OCI-M1 (cell line): ENCODE measurements around the gene NPNT.
"Not testable (repeated sequence)": the region's sequence is repeated elsewhere in the genome, so short reads cannot be mapped to it uniquely, and the experiment has no call there.

Experiments used
- DNase-seq: peaks from one replicate; lab custom pipeline; 2025; lab: John Stamatoyannopoulos, UW

Gene NPNT, protein sequence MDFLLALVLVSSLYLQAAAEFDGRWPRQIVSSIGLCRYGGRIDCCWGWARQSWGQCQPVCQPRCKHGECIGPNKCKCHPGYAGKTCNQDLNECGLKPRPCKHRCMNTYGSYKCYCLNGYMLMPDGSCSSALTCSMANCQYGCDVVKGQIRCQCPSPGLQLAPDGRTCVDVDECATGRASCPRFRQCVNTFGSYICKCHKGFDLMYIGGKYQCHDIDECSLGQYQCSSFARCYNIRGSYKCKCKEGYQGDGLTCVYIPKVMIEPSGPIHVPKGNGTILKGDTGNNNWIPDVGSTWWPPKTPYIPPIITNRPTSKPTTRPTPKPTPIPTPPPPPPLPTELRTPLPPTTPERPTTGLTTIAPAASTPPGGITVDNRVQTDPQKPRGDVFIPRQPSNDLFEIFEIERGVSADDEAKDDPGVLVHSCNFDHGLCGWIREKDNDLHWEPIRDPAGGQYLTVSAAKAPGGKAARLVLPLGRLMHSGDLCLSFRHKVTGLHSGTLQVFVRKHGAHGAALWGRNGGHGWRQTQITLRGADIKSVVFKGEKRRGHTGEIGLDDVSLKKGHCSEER

DNA sequence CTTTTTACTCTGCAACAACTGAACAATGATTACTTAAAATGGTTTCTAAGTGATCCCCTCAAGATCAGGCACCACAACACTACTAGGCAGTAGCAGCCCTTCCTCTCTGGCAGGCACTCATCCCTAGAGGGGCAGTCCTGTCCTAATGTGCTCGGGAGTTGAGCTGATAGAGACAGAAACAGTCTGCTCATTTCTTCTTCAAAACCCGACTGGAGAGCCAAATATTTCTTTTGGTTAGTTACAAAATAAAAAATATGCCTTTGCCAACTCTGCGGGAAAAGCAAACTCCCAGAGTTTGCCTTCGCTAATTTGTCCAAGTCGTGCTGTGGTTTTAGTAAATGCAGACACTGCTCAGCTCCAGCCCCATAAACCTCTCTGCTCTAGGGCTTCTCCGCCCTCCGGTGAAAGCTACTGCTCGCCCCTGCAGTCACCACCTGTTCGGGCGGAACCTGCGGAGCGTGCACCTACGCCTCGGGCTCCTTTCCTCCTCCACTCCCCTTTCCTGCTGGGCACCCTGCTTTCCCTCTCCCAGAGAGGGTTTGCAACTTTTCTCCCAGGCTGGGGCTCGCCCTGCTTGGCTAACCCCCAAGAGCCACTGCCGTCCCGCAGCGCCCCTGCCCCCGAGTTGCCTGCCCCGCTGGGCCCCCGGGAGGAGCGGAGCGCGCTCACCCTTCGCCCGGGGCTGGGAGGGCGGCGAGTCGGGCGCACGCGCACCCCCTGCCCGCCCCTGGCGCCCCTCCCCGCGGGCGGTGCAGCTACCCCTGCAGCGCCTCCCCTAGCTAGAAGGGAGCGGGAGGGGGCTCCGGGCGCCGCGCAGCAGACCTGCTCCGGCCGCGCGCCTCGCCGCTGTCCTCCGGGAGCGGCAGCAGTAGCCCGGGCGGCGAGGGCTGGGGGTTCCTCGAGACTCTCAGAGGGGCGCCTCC, at the start of gene NPNT:
NPNT (plus strand) TSS at position 812 of the 923 bp plus-strand sequence. CDS start 182 bp downstream, outside the sequence.
- DNase-seq: no peak

DNA sequence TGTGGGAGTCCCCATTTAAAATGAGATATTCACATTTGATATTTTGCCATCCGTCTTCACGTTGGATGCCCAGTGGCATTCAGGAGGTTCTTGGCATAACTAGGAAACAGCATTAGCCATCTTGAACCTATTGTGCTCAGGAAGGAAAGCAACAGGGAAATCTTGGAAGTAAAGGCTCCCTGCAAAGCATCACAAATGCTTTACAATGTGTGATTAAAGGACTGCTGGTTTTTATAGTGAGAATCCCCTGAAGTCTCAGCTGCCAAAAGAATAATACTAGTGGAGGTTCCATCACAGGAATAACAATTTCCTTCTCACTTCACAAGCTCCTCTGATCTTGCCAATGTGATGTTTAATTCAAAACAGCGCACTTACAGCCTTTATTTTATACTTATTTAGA, 49.7 kb upstream of the NPNT start:
- no peak for DNase-seq

DNA sequence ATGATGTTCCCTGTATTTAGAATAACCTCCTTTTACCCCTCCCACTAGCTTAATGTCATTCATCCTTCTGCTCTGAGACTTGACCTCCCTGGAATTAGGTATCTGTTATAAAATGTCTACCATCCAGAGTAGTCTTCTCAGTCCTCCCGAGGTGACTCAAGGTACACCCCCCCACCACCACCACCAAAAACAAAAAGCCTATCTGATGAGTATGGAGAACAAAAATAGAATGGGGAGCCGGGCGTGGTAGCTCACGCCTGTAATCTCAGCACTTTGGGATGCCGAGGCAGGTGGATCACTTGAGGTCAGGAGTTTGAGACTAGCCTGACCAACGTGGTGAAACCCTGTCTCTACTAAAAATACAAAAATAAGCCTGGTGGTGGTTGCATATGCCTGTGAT, 46.9 kb upstream of the NPNT start:
- not testable (repeated sequence) for DNase-seq

DNA sequence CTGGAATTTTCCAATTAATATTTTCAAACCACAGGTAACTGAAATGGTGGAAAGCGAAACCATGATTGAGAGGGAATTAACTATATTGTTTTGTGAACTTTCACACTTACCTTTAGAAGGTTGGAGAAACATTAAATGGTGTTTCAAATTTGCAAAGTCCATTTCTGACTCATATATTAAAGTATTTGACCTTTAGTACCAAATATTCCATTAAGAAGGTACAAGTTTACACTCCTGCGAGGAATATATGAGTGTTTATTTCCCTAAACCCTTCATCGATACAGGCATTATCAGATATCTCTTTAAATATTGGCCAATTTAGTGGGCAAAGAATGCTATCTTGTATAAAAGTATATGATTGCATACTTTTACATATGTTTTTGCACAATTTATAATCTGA, 44.1 kb upstream of the NPNT start:
- DNase-seq: no peak

DNA sequence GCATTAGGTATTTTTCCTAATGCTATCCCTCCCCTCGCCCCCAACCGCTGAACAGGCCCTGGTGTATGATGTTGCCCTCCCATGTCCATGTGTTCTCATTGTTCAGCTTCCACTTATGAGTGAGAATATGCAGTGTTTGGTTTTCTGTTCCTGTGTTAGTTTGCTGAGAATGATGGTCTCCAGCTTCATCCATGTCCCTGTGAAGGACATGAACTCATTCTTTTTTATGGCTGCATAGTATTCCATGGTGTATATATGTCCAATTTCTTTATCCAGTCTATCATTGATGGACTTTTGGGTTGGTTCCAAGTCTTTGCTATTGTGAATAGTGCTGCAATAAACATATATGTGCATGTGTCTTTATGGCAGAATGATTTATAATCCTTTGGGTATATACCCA, 43.0 kb upstream of the NPNT start:
- not testable (repeated sequence) for DNase-seq

DNA sequence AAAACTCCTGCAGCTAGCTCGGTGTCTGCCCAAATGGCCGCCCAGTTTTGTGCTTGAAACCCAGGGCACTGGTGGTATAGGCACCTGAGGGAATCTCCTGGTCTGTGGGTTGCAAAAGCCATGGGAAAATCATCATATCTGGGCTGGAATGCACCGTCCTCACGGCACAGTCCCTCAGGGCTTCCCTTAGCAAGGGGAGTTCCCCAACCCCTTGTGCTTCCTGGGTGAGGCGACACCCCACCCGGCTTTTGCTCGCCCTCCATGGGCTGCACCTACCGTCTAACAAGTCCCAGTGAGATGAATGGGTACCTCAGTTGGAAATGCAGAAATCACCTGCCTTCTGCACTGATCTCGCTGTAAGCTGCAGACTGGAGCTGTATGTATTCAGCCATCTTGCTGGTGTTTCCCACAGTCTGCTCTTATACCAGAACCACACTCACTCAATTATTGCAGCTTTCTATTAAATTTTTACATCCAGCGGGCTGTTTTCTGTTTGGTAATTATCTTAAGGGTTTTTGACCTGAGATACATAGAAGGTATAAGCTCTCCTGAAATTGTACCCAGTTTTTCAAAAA, 36.7 kb upstream of the NPNT start:
- no peak for DNase-seq

DNA sequence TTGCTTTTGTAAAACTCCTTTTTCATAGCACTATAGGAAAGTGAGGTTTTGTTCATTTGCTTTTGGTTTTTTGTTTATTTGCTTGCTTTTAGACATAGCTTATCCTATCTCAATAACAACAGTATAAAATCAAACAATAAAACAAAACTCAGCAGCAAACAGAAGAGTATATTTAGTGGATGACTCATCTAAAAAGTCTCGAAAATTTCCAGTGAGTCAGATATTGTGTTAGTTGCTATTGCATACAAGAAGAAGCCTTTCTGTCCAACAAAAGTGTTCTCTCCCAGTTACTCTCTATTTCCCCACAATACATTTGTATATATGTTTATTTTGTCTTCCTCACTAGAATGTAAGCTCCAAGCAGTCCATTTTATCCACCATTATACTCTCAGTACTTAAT, 36.0 kb upstream of the NPNT start:
- DNase-seq: peak; percentile 9

DNA sequence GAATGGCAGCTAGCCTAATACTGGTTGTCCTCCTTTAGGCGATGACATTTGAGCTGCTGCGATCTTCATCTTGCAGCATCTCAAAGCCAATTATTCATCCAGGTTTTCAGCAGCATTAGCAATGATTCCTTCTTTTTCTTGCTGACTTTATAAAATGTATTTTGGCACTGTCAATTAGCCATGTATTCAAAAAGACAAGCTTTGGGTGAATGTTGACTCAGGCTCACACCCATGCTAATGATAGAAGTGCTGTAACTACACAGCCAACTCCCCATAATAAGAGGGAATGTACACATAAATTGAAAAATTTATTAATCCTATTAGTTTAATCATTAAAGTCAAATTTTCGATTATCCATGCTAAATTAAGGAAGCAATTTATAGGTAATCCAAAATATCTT, 24.3 kb upstream of the NPNT start:
- DNase-seq: no peak

DNA sequence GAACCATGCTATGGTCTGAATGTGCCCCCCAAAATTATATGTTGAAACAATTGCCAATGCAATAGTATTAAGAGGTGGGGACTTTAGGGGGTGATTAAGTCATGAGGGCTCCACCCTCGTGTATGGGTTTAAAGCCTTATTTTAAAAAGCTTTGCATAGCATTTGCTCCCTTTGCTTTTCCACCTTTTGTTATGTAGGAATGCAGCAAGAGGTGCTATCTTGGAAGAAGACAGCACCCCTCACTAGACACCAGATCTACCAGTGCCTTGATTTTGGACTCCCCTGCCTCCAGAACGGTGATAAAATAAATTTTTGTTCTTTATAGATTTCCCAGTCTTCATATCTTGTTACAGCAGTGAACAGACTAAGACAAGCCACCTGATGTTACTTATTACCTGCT, 23.3 kb upstream of the NPNT start:
- DNase-seq: no peak

DNA sequence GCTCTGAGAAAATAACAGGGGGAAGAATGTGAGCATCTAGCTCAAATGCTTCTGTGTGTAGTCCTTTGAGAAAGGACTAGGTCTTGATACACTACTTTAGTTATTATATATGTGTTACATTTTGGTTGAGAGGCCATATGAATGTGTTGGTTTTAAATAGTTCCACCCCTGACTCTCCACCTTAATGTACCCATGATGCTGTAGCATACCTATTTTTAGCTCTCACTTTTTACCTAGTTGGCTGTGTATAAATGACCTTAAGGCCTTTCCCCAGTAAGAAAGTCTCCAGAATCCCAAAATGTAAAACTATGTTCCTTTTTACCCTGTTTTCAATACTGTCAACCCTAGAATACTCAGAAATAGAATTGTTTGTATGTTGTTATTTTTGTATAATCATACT, 20.0 kb upstream of the NPNT start:
- no peak for DNase-seq

DNA sequence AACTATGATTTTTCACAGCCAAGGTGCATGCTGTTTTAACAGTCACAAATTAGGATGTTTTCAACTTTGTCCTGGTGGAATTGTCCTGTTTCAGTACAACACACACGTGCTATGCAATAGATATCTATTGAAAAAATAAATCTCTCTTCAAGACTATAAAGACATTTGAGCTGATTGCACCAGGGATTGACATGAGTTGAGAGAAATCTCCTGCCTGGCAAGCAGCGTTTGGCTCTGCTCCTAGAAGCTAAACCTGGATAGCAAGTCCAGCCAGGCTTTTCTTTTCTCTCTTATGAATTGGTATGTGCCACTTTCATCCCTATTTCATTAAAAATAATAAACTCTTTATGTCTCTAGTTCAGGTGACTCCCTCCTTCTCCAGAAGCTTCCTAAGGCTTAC, 16.6 kb upstream of the NPNT start:
- no peak for DNase-seq

DNA sequence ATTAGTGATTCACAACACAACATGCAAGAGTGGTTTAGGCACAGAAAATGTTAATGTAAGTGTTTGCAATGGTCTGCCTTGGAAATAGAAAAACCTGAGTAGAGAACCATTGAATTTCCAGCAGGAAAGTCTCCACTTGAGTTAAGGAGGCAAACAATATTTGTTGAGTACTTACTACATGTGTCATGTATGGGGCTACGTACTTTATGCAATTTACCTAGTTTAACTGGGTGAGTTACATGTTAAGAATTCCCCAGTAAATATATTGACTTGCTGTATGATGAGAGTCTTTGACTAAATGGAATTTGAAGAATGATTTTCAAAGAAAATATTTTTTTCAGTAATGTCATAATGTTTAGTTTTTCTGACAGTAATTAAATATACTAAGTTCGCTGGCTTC, 7.8 kb upstream of the NPNT start:
- no peak for DNase-seq

DNA sequence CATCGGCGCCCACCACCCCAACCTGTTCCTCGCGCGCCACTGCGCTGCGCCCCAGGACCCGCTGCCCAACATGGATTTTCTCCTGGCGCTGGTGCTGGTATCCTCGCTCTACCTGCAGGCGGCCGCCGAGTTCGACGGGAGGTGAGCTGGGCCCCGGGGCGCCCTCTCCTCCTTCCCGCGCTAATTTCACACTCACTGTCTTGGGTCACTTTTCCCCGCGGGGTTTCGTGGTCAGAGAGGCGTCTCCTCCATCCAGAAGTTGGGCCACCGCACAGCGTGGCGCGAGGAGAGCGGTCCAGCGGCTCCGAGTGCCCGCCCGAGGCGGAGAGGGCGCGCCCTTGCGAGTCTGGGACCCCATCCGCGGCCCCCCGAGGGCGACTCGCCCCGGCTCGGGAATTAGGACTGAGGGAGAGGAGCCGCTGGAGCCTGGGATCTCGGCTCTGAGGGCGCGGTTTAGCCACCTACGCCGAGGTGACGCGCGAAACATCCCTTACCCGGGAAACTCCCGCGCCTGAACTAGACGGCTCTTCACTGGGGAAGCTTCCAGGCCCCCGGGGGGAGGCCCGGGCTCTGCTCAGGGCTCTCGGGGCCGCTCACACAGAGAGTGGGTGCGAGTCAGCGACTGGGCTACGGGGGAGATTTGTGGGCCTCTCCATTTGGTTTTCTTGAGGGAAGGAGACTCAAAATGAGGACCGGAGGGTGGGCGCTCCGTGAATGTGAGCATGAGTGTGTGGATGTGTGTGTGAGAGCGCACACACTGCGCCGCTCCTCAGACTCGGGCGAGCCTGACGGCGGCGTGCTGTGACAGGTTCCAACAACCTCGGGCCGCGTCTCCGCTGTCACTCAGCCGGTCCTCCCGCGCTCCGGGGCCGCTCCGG, 551 bp downstream of the NPNT start:
- no peak for DNase-seq

DNA sequence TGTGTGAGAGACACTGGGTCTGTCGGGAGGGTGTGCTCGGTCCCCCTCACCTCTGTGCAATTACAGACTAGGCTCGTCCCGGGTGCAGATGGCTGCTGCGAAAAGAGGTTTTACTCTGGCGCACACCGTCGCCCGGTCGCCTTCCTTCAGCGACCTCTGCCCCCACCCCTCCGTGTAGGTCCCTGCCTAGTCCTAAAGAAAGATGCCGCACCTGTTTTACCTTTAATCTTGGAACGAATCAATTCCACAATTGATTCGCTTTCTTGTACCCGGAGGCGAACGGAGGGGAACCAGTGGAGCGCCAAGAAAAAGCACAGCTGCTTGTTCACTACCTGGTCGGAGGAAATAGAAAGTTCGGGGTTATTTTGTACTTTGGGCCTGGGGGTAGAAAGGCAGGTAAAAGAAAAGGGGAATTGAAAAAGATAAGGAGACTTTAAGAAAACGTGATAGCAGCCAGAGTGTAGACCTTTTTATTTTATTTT, 1.2 kb downstream of the NPNT start:
- DNase-seq: no peak

DNA sequence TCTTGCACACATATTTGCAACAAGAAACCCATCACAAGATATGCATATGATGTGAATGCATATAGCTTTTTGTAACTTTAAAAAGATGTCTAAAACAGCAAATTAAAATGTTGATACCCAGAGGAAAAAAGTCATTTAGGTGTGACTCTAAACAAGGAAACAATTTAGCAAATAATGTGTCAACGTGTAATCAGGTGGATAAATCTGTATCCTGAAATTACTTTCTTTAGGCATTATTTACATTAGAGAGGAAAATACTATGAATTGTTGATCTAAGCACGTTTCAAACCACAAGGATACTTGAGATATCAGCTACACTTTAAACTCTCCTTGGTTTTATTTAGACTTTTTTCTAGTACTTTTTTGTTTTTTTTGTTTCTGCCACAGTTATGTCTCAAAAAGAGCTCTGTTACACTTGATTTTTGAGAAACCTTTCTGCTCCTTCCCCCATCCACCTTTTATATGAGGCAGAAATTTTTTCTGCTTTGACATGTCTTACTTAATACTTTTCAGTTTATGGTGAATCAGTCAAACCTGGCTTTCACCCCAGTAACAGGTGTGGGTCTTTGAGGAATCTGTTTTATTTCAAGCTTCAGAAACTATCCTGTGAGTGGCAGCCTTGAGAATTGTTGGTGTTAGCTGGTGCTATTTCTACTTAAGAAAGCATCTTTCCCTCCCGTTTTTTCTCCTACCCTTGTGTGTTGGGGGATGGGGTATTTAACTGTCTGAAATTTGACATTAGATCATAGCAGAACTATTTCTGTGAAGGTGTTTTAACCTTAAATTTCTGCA, 1.9 kb downstream of the NPNT start:
- DNase-seq: no peak

DNA sequence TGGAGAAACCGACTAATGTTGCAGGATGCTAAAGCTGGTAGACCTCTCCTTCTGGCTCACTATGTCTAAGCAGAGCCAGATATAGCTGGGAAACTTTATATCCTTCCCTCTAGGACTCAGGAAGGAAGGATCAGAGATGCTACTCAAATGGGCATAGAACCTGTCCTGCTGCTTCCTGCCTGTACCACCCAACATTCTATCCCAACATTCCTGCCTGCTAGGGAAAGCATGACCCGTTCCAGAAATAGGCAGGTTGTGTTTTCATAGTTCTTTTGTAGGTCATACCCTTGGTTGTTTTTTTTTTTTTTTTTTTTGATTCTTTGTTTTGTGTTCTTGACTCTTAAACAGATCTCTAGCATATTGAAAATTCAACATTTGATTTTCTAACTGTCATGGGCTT, 5.3 kb downstream of the NPNT start:
- no peak for DNase-seq

DNA sequence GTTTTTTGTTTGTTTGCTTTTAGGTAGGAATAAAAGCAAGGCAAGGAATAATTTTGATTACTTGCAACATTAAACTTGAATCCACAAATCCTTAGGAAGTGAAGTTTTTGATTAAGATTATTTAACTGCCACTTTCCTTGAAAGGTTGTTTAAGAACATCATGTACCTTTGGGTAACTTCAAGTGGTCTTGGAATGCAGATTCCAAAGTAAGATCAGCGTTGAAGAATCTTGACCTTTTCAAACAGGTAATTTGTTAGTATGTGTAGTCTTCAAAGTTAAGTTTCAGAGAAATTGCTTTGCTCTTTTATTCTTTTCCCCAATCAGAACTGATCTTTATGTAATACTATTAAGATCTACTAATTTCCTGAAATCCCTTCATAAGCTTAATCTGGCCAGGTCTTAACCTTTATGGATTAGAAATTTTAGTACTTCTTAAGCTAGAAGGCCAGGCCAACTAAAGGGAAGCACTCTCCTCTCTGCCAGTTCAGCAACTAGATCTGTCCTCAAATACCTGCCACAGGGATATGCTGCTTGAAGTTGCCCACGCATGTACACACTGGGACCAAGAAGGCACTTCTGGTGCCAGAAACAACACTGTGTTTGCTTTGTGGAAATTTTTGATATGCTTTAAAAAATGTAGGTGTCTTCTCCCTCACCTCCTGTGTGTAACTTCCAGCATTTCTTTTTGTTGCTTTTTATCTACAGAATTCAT, 7.4 kb downstream of the NPNT start:
- no peak for DNase-seq

DNA sequence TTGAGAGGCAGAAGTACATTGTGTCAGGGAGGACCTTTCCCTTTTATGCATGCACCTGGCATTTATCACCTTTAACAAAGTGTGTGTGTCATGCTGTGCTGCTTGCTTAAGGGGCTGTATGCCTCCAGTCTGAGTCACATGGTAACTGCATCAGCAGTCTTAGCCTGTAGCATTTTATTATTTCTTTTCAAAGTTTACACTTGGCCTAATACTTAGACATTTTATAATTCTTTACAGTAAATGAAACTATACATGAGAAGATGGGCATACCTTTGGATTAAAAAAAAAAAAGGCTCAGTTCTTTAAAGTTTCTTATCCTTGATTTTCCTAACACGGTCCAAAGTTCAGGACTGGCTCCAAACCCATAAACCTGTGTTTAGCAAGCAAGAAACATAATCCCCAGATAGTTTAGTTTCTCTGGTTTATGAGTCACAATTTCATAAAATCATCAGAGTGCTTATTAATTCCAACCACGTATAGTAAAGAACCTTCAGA, 14.6 kb downstream of the NPNT start:
- DNase-seq: no peak

DNA sequence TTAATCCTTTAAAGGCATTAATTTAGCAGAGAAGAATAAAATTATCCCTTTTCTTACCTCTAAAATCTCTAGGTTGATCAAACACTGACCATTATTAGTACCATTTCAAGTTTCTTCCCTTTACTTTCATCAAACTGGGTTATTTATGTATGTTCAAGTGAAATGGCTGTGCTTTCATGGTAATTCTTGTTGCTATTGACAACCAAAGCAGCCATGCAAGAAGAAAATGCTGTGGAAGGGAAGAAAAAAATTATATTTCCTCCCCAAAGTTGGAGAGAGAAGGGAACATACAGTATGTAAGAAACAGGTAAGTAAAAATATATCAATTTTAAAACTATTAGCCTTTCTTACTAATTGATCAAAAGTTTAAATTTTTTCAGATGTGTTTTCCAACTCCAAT, 16.2 kb downstream of the NPNT start:
- no peak for DNase-seq

DNA sequence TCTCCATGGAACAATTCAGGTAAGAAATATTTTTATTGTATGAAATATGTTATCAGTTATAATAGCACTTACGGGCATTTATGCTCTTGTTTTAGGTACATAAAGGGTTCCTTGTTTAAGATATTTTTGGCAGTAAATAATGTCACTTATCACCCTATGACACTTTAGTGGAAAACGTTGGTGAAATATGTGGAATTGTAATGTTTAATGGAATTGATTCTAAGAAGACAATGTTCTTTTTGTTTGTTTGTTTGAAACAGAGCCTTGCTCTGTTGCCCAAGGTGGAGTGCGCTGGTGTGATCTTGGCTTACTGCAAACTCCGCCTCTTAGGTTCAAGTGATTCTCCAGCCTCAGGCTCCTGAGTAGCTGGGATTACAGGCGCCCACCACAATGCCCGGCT, 17.4 kb downstream of the NPNT start:
- DNase-seq: no peak
